Activated CD4-positive, alpha-beta T cell treated with anti-CD3 and anti-CD28 coated beads, Interleukin-2, amount 50 U/mL, for 1 hour (primary cell): Measurements from ENCODE around the gene ALKBH6.

Source experiments
- DNase-seq: peaks from one replicate; pipeline ENCODE4 v3.0.0-alpha.2; 2020

ALKBH6 gene

DNA sequence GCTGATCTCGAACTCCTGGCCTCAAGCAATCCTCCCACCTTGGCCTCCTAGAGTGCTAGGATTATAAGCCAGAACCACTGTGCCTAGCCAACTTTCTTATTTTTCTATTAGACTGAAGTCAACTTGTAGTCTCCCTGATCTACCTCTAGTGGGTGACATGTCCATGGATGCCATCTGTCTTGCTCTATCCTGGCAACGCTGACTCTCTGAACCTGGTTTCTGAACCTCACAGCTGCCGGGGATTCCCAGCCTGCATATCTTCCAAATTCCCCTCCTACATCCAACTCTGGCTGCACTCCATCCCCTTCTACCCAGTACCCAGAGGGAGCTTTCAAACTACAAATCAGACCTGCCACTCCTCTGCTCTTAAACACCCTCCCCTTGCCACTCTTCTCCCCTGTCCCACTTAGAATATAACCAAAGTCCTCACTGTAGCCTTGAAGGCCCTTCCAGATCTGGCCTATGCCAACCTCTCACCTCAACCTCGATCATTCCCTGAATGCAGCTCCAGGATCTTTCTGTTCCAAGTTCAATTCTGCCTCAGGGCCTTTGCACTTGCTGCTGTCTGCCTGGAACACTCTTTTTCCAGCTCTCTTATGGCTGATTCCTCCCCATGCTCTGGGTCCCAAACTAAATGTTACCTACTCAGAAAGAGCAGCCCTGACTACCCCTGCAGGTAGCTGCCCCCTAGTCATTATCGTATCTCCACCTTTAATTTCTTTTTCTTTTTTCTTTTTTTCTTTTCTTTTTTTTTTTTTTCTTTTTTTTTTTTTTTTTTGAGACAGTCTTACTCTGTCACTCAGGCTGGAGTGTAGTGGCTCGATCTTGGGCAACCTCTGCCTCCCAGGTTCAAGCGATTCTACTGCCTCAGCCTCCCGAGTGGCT lies 16.5 kb upstream of the ALKBH6 start:
- DNase-seq = no peak

DNA sequence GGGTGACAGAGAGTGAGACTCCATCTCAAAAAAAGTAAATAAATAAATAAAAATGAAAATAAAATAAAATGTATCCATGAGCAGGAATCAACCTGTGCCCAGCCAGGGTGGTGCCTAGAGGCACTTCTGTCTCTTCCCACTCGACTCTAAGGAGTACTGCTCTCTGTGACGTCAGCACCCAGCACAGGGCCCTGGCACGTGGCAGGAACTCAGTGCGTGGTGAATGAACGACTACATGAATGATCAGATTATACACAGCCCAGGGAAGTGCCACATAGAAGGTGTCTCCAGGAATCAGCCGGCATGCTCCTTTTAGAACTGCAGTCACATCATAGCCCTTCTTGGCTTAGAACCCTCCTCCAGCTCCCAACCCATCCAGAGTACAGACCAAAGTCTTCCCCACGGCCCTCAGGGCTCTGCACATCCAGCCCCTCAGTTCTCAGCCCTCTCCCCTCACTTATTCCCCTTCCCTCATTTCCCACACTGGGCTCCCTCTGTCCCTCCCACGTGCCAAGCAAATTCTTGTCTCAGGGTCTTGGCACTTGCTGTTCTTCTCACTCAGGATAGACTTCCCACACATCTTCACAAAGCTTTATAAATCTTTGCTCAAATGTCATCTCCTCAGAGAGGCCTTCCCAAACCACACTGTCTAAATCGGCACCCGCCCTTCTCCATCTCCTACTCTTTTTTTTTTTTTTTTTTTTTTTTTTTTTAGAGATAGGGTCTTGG lies 14.5 kb upstream of the ALKBH6 start:
- no peak for DNase-seq

DNA sequence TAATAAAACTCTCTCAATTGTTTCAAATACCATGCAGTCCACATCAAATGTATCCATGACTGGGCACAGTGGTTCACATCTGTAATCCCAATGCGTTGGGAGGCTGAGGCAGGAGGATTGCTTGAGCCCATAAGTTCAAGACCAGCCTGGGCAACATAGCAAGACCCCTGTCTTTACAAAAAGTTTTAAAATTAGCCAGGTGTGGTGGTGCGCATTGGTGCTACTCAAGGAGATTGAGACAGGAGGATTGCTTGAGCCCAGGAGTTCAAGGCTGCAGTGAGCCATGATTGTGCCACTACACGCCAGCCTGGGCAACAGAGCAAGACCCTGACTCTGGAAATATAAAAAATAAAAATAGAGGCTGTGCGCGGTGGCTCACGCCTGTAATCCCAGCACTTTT lies 13.7 kb upstream of the ALKBH6 start:
- no peak for DNase-seq

DNA sequence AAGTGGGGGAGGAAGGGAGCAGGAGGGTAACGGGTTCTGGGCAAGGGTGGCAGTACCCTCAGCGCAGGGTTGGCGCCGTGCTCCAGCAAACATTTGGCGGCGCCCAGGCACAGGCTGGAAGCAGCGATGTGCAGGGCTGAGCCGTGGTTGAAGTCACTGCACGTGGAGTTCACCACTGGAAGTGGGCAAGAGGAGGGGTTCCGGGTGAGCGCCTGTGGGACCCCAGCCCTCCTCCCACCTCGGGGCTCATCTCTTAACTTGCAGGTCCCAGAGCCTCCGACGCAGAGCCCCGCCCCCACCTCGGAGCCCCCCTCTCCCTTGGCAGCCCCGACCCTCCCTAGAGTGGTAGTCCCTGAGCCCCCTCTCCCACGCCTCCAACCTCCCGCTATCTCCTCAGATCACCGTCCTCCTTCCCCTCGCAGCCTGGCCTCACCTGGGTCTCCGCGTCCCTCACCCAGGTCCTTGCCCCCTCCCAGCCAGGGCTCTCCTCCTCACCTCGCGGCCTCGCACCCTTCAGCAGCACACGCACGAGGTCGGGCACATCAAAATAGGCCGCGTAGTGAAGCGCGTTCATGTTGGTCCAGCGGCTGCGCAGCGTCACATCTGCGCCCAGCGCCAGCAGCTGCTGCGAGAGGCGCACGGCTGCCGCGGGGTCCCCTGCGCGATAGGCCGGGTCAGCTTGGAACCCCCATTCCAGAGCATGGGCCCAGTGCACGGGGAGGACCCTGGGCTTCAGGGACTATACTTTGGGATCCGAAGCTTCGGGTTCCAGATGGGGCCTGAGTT lies 12.3 kb upstream of the ALKBH6 start:
- DNase-seq = no peak

DNA sequence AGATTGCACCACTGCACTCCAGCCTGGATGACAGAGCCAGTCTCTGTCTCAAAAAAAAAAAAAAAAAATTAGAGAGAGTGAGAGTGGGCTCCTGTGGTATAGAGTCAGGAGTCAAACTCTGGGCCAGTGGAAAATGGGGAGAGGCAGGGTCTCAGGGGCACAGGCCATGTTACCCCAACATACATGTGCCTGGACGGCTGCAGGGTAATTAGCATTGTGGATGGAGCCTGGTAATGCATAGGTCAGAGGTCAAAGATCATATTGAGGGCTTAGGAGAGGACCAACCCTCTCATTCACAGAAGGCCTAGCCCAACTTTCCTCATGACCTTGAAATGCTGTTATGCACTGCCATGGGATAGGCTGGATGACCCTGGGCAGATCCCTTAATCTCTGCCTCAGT lies 11.5 kb upstream of the ALKBH6 start:
- no peak for DNase-seq

DNA sequence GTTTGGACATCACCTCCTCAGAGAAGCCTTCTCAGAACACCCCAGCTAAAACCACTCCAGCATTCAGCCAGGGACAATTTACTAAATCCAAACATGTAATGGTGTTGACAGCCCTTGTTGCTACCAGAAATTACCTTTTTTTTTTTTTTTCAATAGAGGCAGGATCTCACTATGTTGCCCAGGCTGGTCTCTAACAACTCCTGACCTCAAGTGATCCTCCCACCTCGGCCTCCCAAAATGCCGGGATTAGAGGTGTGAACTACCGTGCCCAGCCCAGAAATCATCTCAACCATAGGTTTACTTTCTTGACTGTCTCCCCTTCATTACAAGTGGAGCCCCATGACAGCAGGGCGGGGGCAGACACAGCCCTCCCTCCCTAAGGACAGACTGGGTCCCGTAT lies 9.4 kb upstream of the ALKBH6 start:
- no peak for DNase-seq

DNA sequence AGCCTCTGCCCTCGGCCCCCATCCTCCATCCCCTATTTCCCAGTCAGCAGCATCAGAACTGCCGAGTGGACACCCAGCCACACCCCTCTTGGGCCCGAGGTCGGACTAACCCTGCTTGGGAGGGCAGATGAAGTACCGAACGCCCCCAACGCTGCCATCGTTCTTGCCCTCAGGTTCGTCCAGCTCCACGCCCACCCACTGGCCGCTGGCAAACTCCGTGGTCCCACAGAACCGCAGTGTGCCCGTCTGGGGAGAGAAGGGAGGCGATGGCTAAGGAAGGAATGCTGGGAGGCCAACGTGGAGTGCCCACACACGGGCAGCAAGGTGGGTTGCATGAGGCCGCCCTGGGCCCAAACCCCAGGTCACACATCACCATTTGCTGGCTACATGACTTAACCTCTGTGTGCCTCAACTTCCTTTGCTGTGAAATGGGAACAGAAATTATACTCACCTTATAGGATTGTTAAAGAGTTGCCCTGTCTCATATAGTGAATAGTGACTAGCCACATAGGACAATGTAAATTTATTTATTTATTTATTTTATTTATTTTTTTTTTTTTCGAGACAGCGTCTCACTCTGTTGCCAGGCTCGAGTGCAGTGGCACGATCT lies 5.2 kb upstream of the ALKBH6 start:
- DNase-seq = no peak

DNA sequence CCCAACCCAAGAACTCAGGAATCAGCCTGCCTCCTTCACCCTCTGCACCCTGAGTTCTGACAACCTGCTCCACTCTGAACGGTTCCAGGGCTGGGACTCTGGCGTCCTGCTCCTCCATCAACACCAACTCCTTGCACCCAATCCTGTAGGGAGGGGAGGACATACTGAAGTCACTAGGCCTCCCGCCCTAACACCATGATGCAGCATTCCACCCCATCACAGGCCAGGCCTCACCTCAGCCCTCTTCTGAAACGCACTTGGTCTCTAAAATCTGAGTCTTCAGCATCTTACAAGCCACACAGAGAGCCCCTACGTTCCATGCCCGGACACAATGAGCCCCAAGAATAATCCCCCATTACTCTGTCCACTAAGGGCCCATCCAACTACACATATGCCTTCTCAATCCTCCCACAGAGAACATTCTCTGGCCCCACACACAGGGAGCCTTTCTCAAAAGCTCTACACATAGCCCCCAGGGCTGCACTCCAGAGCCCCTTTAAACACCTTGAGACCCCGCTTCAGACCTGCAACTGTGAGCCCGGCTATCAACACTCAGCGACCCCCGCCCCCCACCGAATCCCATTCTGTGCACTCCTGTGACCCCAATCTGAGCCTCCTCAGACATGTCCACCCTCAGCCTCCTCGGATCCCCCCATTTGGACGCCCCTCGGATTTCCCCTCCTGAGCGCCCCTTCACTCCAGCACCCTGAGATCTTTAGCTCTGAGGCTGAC lies 567 bp downstream of the ALKBH6 start:
- no peak for DNase-seq

DNA sequence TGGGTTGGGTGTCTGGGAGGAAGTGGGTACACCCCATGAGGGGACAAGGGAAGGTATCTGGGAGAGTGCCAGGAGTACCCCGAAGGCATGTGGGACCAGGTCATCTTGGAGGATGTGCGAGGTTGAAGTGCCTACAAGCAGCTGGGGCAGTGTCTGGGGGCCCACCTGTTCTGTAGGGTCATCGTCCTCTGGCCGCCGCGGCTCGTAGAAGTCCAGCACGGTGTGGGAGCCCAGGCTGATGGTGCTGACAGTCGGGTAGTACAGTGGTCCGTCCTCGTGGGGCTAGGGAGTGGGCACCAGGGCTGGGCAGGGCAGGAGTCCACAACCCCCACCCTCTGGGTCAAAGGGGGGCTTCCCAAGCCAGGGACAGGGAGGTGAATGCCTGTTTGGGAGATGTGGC lies 3.6 kb downstream of the ALKBH6 start:
- no peak for DNase-seq

DNA sequence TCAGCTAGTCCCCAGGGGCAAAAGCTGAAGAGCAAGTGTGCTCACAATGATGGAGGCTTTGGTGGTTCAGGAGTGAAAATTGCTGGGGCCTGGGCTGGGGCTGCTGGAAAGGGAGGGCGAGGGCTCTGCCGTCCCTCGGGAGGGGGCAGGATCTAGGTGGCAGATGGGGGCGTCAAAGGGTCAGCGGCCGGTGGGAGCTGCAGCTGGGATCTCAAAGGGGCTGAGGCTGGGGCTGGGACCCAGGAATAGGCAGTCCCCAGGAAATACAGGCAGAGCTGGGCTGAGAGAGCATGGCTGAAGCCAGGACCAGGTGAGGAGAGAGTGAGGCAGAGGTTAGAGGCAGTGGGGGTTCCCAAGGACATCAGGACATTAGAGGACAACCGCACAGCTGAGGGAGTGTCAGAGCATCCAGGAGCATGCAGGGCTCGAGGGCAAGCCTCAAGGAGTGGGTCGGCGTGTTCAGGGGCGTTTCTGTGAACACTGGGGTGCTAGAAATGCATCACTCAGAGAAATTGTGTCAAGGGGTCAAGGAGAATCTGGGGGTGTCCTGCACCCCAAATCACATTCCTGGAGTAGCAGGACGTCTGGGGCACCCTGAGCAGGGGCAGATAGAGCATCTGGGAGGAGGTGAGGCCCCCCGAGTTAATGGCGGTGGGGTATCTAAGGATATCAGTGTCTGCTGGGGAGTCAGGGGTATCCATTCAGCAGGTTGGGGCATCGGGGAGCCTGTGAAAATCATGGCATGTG lies 4.2 kb downstream of the ALKBH6 start:
- DNase-seq = no peak

DNA sequence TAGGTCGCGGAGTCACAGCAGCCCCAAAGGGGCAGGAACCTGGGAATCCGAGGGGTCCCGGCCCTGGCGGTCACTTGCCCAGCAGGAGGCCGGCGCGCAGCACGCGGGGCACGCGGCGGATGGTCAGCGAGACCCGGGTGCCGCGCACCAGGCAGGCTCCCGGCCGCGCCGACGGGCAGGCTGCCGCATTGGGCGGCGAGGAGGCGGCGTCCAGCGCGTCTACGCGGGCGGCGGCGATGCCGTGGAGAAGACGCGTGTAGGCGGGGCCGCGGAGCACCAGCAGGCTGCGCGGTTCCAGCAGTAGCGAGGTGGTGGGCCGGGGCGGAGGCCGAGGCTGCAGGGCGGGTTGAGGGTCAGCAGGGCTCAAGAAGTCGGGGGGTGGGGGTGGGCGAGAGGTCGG lies 4.8 kb downstream of the ALKBH6 start:
- DNase-seq = peak; percentile 42

DNA sequence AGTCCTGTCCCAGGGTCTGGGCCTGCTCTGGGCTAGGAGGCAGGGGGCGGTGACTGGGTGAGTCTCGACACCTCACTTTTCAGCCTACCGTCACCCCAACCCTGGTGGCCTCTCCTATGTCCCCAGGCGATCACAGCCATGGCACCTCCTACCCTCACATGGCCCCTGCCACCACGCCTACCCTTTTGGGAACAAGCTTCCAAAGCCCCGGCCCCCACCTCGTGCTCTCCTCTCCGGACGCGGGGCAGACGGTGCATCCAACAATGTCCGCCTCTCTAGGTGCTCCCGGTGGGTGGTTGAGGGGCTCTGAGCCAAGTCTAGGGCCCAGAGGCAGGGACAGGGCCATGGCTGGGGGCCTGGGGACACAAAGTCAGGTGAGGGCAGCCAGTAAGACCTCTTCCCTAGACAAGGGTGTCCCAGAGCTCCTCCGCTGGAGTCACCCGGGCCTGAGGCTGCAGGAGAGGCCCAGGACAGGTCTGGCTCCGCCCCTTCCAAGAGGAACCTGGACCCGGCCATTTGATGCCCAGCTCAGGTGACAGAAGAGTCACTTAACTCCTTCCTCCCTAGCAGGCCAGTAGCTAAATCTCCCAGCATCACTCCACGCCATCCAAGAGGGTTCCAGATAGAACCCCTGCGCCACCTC lies 5.6 kb downstream of the ALKBH6 start, which contains the start of gene SYNE4:
Gene SYNE4 (minus strand): TSS at position 478 of the 643 bp plus-strand sequence. CDS start 132 bp downstream, at position 346.
- no peak for DNase-seq

DNA sequence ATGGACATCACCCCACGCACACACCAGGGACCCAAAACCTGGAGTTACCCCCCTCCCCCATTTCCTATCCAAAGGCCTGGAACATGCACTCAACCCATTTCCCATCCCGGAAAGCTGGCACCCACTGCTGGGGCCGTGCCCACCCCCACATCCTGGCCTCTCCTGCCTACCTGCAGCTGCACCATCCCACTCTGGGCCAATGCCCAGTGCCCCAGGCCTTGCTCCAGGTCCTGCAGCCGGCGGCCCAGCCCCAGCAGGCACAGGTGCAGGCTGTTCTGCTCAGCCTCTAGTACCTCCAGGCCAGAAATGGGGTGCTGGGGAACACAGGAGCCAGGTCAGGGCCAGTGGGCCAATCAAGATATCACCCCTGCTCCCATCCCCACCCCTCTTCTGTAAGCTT lies 7.1 kb downstream of the ALKBH6 start:
- no peak for DNase-seq

DNA sequence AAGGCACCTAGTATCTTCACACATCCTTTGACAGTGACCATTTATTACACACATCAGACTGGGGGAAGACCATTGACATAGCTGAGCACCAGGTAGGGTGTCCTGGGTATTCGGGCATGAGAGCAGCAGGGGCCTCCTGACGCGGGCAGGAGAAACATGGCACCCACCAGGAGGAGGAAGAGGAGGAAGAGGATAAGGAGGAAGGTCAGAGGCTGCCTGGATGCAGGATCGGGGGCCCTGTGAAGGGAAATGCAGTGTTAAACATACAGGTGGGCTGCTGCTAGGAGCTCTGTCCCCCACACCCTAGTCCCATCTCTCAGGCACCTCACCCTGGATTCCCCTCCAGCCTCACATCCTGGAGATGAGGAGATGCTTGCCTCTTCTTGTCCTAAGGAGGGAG lies 10.7 kb downstream of the ALKBH6 start:
- DNase-seq = no peak

DNA sequence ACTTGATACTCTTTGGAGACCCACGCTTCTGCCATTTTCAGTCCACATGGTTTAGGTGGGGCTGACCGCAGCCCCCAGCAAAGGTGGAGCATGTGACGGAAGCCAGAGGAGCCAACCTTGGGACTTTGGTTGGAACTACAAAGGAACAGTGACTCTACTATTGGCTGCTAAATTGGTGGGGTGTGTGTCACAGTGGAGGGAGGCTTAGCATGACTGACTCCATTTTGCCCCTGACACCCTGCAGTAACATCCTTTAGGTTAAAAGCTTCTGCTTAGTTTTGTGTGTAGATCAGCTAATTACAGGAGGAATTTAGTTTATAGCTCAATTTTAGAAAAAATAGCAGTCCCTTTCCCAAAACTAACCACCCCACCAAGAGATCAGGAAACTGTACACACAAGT lies 12.4 kb downstream of the ALKBH6 start:
- no peak for DNase-seq

DNA sequence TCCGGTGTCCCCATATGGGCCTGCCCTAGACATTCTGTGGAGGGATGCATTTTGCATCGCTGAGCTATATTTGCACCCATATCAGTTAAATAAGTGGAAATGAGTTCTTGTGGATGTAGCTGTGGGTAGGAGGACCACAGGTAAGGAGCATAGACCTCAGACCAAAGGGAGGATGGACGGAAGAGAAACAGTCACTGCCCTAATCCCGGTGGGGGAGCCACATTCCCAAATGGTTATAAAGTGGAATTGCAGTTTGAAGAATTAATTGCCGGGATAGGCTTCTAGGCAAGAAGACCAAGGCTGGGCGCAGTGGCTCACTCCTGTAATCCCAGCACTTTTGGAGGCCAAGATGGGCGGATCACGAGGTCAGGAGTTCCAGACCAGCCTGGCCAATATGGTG lies 17.2 kb downstream of the ALKBH6 start:
- DNase-seq = no peak

DNA sequence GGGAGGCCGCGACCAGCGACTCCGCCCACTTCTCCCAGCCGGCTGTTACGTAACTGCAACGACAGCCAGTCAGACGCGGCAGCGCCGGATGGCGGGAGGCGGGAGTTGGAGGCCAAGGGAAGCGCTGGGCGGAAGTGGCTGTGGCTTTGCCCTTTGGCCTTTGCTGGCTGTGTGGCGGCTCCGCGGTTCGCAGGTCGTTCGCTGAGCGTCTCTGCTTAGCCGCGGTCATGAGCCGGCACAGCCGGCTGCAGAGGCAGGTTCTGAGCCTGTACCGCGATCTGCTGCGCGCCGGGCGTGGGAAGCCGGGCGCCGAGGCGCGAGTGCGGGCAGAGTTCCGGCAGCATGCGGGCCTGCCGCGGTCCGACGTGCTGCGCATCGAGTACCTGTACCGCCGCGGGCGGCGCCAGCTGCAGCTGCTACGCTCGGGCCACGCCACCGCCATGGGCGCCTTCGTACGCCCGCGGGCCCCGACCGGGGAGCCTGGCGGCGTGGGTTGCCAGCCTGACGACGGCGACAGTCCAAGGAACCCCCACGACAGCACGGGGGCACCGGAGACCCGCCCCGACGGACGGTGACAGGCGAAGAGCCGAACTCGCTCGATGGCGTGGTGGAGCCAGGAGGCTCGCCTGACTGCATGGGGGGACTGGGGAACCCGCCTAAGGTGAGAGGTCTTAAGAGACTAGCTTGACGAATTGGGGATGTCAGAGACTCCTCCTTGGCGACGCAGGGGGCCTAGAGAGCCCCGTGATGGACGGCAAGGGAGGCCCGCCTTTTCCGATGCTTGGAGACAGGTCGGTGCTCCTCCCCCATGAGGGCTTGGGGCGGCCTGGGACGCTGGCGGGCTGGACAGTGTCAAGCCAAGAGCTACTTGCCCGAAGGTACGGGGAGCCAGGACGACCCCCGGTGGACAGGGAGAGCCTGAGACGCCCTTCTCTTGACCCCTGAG lies 18.7 kb downstream of the ALKBH6 start, which contains the start of gene SDHAF1:
Gene SDHAF1 (plus strand): TSS at position 141 of the 946 bp plus-strand sequence. CDS start 87 bp downstream, at position 228.
- peak; percentile 91 for DNase-seq

DNA sequence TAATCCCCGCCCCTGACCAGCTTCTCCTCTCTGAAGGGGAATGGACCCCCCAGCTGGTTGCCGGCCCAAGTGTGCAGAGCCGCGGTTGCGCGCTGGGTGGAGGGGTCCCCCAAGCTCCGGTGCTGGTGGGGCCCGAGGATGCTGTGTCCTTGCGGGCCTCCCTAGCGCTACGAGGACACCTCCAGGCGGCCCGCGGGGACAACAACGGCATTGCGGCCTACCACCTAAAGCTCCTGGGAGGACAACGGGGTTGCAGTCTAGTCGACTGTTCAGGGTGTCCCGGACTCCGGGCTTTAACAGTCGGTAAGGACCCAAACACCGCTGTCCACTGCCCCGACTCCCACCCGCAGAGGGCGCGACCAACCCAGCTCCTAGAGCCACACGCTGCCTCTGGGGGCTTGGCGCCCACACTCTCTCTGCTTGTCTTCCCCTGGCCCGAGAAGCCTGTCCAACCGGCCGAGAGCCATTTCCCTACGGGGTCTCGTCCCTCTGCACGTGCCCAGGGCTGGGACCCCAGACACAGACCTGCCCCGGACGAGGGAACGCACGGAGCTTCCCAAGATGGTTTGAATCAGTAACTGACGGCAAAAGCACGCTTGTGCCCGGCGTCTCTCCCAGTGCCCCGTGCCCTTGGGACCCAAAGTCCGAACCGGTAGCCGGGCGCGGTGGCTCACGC lies 20.0 kb downstream of the ALKBH6 start:
- no peak for DNase-seq
